Activated CD8-positive, alpha-beta memory T cell treated with anti-CD3 and anti-CD28 coated beads for 24 hours (primary cell): ENCODE data around the gene GTF2F1.
A peak's percentile ranks its signal among the peaks of the same experiment; 100 is the strongest.
"Not testable (repeated sequence)": the region's sequence is repeated elsewhere in the genome, so short reads cannot be mapped to it uniquely, and the experiment has no call there.

Source experiments
- DNase-seq: peaks from one replicate; pipeline ENCODE4 v3.0.0-alpha.2; 2020

GTF2F1 gene, protein sequence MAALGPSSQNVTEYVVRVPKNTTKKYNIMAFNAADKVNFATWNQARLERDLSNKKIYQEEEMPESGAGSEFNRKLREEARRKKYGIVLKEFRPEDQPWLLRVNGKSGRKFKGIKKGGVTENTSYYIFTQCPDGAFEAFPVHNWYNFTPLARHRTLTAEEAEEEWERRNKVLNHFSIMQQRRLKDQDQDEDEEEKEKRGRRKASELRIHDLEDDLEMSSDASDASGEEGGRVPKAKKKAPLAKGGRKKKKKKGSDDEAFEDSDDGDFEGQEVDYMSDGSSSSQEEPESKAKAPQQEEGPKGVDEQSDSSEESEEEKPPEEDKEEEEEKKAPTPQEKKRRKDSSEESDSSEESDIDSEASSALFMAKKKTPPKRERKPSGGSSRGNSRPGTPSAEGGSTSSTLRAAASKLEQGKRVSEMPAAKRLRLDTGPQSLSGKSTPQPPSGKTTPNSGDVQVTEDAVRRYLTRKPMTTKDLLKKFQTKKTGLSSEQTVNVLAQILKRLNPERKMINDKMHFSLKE

DNA sequence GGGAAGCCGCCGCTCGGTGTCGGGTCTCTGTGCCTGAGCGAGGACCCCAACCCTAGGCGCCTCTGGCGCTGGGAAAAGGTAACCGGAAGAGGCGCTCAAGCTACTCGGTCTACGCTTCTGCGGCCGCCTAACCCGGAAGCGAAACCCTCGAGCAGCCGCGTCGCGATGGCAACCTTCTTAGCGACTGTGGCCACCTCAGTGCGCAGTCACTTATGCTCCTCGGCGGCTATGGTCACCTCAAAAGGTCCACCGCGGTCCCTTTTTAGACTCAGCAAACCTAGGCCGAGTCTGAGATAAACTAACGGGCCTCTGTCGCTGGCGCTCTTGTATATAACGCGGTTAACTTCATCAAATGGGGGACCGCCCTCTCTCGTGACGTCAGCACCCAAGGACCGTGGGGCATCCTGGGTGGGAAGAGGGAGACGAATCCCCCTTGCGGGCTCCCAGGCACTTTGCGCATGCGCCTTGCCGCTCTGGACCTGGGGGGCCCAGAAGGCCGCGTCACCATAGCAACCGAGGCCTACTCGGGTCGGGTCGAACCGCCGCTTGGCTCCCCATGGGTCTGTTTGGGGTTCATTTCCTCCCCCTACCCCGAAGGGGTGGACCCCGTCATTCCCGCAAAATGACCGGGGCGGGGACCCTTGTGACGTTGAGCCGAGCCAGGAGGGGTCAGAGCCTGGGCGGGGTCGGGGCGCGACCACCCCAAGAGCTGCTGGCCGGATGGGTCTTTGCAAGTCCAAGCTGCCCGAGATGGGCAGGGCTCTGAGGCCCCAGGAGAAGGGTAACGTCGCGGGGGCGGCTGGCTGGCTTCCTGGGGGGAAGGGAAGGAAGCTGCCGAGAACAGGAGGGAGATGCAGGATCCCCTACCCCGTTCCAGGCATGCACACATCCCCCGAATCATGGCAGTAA is at the start of gene GTF2F1:
Gene GTF2F1 (minus strand): TSS at position 91 of the 909 bp plus-strand sequence. CDS start 169 bp downstream, outside the sequence.
- peak; percentile 98 for DNase-seq

DNA sequence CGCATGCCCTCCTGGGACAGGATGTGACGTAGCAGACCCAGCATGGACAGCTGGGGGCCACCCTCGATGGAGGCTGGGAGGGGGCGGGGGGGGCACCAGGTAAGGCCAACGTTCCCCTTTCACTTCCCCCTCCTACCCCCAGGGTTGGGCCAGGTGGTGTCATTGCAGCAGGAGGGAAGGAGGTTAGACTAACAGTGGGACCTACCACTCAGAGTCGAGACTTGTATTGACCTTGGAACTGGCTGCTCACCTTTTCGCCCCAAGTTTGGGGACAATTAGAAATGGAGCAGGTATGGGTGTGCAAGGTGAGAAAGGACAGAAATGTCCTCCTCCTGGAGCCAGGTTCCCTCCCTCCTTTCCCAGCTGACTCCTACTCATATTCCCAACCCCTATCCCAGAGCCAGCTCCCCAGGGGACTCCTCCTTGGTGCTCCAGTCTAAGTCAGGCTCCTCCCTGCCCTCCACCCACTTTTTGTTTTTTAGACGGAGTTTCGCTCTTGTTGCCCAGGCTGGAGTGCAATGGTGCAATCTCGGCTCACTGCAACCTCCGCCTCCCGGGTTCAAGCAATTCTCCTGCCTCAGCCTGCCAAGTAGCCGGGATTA is 49.2 kb upstream of the GTF2F1 start:
- DNase-seq: no peak

DNA sequence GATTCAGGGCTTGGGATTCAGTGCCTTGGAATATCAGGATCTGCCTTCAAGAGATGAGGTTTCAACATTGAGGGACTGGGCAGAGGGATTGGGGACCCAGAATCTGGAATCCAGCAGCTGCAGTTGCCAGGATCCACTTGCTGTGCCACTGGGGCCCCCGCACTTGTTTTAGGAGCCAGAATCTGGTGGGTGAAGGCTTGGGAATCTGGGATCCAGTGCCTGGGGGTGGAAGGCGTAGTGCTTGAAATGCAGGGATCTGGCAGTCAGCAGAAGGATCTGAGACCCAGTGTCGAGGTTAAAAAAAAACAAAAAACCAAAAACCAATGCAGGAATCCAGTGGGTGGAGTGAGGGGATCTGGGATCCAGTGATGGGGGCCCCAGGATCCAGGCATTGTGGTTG is 47.9 kb upstream of the GTF2F1 start:
- DNase-seq: no peak

DNA sequence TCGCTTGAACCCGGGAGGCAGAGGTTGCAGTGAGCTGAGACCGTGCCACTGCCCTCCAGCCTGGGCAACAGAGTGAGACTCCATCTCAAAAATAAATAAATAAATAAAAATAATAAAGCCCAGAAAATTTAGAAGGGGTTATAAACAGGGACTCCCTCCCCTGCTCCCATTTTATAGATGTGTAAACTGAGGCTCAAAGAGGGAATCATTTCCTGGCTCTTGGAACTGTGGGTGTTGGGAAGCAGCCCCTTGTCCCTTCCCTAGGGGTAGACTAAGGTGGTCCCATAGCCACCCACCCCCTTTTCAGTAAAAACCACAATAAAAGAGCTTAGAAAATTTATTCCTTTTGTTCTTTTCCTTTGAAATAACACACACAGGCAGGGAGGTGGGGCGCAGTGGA is 46.8 kb upstream of the GTF2F1 start:
- DNase-seq: no peak

DNA sequence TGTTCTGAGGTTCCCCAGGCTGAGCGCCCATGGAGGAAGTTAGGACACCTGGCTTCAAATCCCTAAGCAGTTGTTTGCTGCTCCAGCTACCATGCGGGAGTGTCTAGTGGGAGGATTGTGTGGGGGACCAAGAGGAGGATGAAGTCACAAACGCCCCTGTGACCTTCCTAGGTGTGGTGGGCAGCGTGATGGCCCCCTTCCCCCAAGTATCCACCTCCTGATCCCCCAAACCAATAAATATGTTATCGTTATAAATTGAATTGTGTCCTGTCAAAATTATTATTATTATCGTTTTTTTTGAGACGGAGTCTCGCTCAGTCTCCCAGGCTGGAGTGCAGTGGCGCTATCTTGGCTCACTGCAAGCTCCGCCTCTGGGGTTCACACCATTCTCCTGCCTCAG is 40.7 kb upstream of the GTF2F1 start, which contains the start of gene SLC25A41:
Gene SLC25A41 (minus strand): TSS at position 101 of the 400 bp plus-strand sequence. CDS start 70 bp downstream, at position 31.
- no peak for DNase-seq

DNA sequence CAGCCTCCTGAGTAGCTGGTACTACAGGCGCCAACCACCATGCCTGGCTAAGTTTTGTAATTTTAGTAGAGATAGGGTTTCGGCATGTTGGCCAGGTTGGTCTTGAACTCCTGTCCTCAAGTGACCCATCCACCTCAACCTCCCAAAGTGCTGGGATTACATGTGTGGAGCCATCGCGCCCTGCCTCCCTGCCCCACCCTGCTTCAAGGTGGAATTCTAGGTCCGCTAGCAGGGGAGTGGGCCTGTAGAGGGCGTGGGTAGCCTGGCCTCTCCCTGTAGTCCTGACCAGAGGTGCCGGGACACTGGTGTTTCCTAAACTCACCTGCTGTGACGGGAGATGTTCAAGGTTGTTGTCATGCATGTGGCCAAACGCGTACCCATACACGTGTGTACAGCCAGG is 40.2 kb upstream of the GTF2F1 start:
- no peak for DNase-seq

DNA sequence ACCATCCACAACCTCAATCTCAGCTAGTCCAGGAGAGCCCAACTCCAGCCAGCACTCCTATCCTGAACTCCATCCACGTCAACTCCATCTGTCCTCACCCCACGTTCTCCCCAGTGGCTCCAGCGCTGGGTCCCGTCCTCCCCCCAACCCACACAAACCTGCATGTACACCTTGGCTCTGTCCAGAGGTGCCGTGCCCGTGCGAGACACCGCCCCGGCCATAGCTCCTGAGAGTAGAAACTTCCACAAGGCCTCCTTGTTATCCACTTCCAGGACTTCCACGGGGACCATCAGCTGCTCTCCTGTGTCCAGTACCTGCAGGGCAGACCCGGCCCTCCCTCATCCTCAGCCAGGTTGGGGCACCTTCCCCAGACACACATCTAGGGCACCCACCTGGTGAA is 38.9 kb upstream of the GTF2F1 start:
- no peak for DNase-seq

DNA sequence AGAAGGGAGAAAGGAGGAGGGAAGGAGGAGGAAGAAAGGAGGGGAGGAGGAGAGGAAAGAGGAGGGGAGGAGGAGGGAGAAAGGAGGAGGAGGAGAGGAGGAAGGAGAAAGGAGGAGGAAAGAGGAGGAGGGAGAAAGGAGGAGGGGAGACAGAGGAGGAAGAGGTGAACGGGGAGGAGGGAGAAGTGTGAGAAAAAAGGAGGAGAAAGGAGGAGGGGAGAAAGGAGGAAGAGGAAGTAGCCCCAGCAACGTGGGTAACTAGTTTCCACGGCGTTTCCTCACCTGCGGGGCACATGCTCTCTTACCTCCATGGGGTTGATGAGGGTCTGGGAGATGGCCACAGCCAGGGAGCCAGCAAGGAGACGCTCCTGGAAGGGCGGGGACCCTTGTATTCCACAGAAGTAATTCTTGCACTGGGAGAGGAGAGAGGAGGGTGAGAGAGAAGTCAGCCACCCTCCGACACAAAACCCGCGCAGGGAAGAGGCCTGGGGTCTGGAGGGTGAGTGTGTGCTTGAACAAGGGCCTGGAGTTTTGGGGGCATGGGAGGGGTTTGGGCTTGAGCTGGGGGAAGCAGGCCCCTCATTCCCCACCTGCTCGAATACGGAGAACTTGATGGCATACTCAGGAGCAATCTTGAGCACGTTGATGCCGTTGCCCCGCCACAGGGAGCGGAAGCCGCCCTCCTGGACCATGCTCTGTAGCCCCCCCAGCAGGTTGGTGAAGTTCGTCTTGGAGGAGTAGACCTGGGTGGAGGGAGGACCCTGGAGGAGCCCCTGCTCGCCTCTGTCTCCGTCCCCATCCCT is 36.7 kb upstream of the GTF2F1 start:
- DNase-seq: no peak

DNA sequence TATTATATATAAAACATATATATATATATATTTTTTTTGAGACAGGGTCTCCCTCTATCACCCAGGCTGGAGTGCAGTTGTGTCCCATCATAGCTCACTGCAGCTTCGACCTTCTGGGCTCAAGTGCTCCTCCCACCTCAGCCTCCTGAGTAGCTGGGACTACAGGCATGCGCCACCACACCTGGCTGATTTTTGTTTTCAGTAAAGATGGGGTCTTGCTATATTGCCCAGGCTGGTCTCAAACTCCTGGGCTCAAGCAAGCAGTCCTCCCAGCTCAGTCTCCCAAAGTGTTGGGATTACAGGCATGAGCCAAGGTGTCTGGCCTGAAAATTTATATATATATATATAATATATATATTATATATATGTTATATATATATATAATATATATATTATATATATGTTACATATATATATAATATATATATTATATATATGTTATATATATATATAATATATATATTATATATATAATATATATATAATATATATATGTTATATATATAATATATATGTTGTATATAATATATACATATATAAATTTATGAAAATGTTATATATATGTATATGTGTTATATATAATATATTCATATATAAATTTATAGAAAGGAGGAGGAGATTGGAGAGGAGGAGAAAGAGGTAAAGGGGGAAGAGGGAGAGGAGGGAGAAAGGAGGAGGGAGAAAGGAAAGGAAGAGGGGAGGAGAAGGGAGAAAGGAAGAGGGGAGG is 35.9 kb upstream of the GTF2F1 start:
- DNase-seq: not testable (repeated sequence)

DNA sequence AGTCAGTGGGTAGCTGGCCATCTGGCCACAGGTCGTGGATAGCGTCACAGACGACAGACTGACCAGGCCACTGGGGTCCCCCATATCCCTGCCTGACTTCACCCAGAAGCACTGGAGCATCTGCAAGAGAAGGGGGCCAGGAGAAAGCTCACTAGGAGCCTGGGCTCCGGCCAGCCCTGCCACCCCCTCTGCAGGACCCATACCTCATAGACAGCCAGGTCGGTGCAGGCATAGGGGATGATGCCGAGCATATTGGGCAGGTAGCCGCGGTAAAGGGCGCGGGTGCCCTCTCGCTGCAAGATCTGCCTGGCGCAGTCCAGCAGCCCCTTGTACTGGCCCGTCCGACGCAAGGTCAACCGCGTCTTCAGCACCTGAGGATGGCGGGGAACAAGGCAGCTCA is 34.2 kb upstream of the GTF2F1 start:
- DNase-seq: no peak

DNA sequence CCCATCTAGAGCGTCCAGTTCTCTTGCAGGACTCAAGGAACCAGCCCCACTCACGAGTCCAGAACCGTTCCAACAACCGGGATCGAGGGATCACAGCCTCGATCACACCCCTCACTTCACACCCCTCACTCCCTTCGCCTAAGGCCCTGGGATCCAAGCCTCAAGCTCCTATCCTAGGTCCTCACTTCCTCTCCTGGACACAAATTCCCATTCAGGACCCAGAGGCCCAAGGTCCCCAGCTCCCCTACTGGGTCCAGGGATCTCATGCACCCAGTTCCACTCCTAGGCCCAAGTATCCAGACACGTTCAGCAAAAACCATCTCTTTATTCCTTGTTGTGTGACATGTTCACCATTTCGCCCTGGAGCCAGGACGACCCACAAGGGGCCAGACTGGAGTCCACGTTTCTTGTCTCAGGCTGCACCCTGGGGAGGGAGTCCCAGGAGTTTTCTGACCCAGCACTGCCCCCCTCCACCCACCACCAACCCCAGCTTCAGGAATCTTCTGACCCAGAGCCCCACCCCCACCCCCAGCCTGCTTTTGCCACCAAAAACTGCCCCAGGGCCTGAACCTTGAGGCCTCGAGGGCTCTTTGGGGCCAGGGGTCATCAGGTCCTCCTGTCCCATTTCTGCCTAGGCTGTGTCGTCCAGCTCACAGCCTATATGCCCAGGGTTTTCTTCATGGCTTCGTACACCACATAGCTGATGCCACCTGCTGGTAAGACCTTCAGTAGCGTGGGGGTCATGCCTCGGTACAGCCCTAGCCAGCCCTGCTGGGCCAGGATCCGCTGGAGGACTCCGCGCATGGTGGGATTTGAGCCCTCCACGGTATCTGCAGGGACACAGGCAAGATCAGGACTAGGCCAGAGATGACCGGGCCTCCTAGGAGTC is 33.0 kb upstream of the GTF2F1 start:
- DNase-seq: no peak

DNA sequence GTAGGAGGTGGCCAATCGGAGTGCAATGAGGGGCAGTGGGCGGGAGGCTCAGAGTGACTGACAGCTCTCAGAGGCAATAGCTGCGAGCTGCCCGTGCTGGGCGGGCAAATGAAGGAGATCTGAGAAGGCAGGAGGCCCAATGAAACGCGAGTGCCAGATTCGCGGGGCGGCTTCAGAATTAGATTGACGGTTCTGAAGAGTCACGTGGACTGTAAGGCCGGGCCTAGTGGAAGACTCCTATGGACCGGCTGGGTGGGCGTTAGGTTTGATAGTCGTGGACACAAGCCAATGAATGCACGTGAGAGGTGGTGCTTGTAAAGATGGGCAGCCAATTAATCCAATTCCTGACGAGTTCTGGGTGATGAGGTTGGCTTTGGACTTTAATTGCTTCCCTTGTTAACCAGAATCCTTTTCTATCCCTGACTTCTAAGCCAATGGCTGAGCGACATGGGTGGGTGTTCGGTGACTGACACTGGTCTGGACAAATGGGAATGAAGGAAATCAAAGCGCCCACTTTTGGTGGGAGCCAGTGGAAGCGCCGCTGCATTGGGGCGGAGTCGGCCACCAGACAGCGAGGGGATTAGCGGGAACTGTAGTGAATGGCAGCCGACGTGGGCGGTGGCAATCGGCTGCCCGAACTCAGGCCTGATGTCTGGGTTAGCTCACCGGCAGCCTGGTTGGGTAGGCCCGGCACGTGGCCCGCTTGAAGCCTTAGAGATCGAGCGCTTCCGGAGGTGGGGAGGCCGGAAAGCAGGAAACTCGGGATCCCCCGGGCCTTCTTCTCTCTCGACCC is 32.2 kb upstream of the GTF2F1 start:
- DNase-seq: peak; percentile 98

DNA sequence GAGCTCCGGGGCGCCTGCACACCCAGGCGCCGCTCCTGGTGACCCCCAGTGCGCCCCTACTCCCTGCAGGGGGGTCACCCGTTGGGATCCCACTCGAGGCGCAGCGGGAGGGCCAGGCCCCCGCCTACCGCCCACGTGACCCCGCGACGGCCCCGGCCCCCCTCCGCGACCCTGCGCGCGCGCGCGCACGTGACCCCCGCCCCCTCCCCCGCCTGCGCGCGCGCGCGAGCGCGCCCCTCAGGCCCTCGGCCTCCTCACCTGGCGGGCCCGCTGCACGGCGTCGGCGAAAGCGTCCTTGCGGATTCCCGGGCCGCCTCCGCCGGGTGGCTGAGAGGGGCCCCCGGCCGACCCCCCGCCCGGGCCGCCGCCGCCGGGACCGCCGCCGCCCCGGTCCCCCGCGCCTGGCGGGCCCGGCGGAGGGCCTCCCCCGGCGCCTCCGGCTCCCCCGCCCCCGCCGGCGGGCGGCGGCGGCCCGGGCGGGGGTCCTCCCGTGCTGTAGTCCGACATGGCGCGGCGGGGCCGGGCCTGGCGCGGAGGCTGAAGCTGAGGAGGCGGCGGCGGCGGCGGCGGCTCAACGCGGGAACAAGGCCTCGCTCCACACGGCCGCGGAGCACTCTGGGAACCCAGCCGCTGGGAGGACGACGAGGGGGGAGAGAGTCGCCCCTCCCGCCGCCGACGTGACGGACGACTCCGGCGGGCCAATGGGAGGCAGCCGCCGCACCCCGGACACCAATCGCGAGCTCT is 31.4 kb upstream of the GTF2F1 start, which contains the start of gene KHSRP:
Gene KHSRP (minus strand): TSS at position 617 of the 744 bp plus-strand sequence. CDS start 110 bp downstream, at position 507.
- peak; percentile 70 for DNase-seq

DNA sequence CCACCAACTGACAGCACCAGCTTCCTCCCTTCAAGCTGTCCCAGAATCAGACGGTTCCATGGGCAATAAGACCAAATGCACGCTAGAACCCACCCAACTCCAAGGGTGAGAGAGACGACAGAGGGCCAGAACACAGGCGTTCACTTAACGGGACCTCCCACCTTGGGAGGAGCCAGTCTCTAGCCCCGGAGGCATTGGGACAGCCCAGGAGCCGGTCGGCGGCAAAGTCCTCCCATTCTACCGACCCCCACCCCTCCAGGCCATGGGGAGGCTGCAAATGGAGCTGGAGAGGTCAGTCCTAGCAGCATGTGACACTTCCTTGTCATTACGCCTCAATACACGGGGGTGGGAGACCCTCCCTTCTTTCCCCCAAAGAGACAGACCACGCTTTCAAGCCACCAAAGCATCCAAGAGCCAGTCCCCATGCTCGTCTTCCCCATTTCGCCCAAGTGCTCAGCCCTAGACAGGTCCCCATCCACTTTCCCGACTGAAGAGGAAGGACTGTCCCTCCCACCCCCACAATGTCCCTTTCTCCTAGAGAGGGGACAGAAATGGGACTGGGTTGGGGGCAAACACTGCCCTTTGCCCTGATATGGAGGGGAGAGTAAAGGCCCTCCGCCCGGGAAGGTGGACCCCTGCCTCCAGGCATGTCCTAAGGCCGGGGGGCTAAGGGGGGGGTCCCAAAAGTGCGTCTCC is 30.7 kb upstream of the GTF2F1 start:
- DNase-seq: peak; percentile 74

DNA sequence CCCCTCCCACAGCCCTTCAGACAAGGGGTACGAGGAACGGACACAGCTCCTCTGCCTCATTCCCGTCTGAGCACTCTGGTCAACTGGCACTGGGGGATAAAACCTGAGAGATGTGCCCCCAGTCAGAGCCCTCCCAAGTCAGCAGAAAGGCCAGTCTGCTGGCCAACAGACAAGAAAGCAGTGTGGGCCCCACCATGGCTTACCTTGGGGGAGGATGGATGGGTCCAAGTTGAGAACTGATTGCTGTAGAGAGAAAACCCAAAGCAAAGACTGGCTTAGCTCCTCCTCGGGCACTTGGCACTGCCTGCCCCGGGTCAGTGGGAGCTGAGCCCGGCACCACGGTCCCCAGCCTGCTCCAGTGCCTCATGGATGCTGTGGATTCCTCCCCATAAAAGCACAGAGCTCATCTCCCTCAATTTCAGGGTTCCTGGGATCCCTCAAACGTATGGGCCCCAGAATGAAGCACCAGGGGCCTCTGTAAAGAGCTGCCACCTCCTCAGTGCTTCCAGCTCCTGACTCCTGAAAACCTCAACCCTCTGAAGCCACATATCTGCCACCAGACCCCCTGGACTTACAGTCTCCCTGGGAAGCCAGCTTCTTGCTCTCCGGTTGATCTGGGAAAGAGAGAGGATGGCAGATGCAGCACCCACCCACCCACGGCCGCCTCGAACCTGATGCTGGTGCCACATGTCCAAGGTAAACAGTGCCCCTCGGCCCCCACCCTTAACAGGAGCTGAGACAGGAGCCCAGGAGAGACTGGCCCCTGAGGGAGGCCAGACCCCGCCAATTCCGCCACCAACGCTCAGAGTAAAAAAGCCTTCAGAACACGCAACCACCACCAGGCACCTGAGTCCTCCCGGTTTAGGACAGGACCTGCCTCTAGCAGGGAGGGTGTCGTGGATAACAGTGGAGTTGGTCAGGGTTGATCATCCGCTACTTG is 28.4 kb upstream of the GTF2F1 start:
- DNase-seq: no peak

DNA sequence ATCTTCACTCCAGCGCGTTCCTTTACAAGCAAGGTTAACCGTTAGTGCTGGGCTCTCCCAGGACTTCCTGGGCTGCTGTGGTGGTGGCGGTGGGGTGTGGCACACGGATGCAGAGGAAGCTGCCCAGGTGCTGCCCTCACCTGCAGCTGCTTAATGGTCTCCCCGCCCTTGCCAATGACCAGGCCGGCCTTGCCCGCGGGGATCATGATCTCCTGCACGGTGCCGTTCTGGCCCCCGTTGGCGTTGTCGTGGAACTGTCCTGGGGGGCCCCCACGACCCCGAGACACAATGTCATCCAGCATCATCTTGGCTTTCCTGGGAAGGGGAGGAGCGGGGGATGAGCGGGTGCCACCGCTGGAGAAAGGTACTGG is 25.6 kb upstream of the GTF2F1 start:
- DNase-seq: no peak
